Activated CD8-positive, alpha-beta memory T cell treated with anti-CD3 and anti-CD28 coated beads for 24 hours (primary cell): ENCODE results near the gene SRSF10.
"Not testable (repeated sequence)": the region's sequence is repeated elsewhere in the genome, so short reads cannot be mapped to it uniquely, and the experiment has no call there.

Experiments
- DNase-seq: peaks from one replicate; pipeline ENCODE4 v3.0.0-alpha.2; 2020

The SRSF10 gene

GRCh38 chr1:23979881-23980727, at the start of gene SRSF10:
Gene SRSF10 (minus strand): TSS chr1:23980327. CDS start chr1:23980255, 72 bp downstream.
- peak; percentile 97 for DNase-seq

- no peak for DNase-seq
These were observed 47.8 kb upstream of the SRSF10 start for GRCh38 chr1:24027838-24028468.

- DNase-seq = no peak
These were observed 42.6 kb upstream of the SRSF10 start for GRCh38 chr1:24022581-24023361.

GRCh38 chr1:24021403-24022266, 41.5 kb upstream of the SRSF10 start:
- DNase-seq = no peak

GRCh38 chr1:24020470-24020869, 40.3 kb upstream of the SRSF10 start:
- no peak for DNase-seq

- DNase-seq = no peak
These were observed 39.9 kb upstream of the SRSF10 start for GRCh38 chr1:24020025-24020424.

- DNase-seq = no peak
These were observed 38.8 kb upstream of the SRSF10 start for GRCh38 chr1:24018611-24019580.

- no peak for DNase-seq
These were observed 35.4 kb upstream of the SRSF10 start for GRCh38 chr1:24015221-24016210.

GRCh38 chr1:24012878-24013277, 32.8 kb upstream of the SRSF10 start:
- not testable (repeated sequence) for DNase-seq

GRCh38 chr1:24010650-24011049, 30.5 kb upstream of the SRSF10 start:
- DNase-seq = no peak

GRCh38 chr1:24009406-24009805, 29.3 kb upstream of the SRSF10 start:
- no peak for DNase-seq

GRCh38 chr1:24008574-24009184, 28.6 kb upstream of the SRSF10 start:
- not testable (repeated sequence) for DNase-seq

- DNase-seq = no peak
These were observed 27.0 kb upstream of the SRSF10 start for GRCh38 chr1:24007079-24007478.

GRCh38 chr1:24005163-24005562, 25.0 kb upstream of the SRSF10 start:
- DNase-seq = no peak

GRCh38 chr1:24004132-24004531, 24.0 kb upstream of the SRSF10 start:
- no peak for DNase-seq

- no peak for DNase-seq
These were observed 23.3 kb upstream of the SRSF10 start for GRCh38 chr1:24003331-24003972.

- no peak for DNase-seq
These were observed 22.6 kb upstream of the SRSF10 start for GRCh38 chr1:24002695-24003094.

- no peak for DNase-seq
These were observed 19.1 kb upstream of the SRSF10 start for GRCh38 chr1:23999156-23999671.

GRCh38 chr1:23997812-23998211, 17.7 kb upstream of the SRSF10 start:
- DNase-seq = no peak
